Bronchial epithelial cell (primary cell): ENCODE results near the gene SNRNP48. TPM values are rescaled to one million over a fixed set of nuclear protein-coding genes. Genes with fewer than 3 reads are reported as not detected.

Source experiments
- DNase-seq: peaks from one replicate; pipeline ENCODE4 v3.0.0-alpha.2; 2010; ENCODE audit warnings: low read depth
- FAIRE-seq: peaks from 2 replicates; lab custom pipeline; 2011; peaks lifted over from hg19 to GRCh38; lab: Jason Lieb, UNC
- H3K27me3 ChIP-seq: 2 replicates; pipeline ENCODE4 v1.5.1; 2011; ENCODE audit warnings: low read length; ENCODE audit not compliant: control insufficient read depth, insufficient read depth
- H3K36me3 ChIP-seq: 2 replicates; pipeline ENCODE4 v1.5.1; 2011; ENCODE audit warnings: low read length; ENCODE audit not compliant: control insufficient read depth, insufficient read depth
- H3K4me3 ChIP-seq: 2 replicates; pipeline ENCODE4 v1.5.1; 2011; ENCODE audit warnings: mild to moderate bottlenecking, low read depth, low read length, control low read depth
- CTCF ChIP-seq: IDR thresholded peaks from 2 replicates; pipeline ENCODE4 v1.5.1; 2011; ENCODE audit warnings: mild to moderate bottlenecking, moderate library complexity, low read length, control low read depth, inconsistent platforms; ENCODE audit not compliant: insufficient read depth, severe bottlenecking
- total RNA-seq: library from RNA; depleted of rRNA; stranded (reverse); fragments of >200 nt; gene quantifications from 2 replicates; pipeline ENCODE4 v1.2.1, GENCODE V29; 2014

The SNRNP48 gene
- total RNA-seq, 1 donor from 2014 or later = 10.0 TPM

GRCh38 chr6:7546383-7546782 lies 43.6 kb upstream of the SNRNP48 start:
- peak overlapping the region; percentile 98 for H3K4me3 ChIP-seq
- no peak for DNase-seq
- TF ChIP-seq CTCF = no peak
- no peak for FAIRE-seq
- H3K27me3 ChIP-seq = no peaks in the 10 kb centered on the region
- H3K36me3 ChIP-seq = peaks cover 20% of the 10 kb centered on the region

- TF ChIP-seq CTCF = no peak
- Histone ChIP-seq H3K36me3 (peaks cover 20% of the 10 kb centered on the region), H3K4me3 (no peak overlapping the region), H3K27me3 (no peaks in the 10 kb centered on the region)
- FAIRE-seq (peak; percentile 87), DNase-seq (peak; percentile 56)
Observed at GRCh38 chr6:7546896-7547295, 43.1 kb upstream of the SNRNP48 start.

- no peak for TF ChIP-seq CTCF
- DNase-seq = no peak
- H3K36me3 ChIP-seq = peaks cover 18% of the 10 kb centered on the region
- H3K4me3 ChIP-seq = no peak overlapping the region
- no peak for FAIRE-seq
- no peaks in the 10 kb centered on the region for H3K27me3 ChIP-seq
Observed at GRCh38 chr6:7547315-7547714, 42.7 kb upstream of the SNRNP48 start.

GRCh38 chr6:7550433-7550801 lies 39.6 kb upstream of the SNRNP48 start:
- TF ChIP-seq CTCF = no peak
- FAIRE-seq (no peak), DNase-seq (peak; percentile 84)
- Histone ChIP-seq H3K36me3 (peaks cover 19% of the 10 kb centered on the region), H3K4me3 (no peak overlapping the region), H3K27me3 (no peaks in the 10 kb centered on the region)

- DNase-seq (no peak), FAIRE-seq (no peak)
- no peak overlapping the region for H3K4me3 ChIP-seq
- H3K27me3 ChIP-seq = no peaks in the 10 kb centered on the region
- no peak for TF ChIP-seq CTCF
- H3K36me3 ChIP-seq = peaks cover 18% of the 10 kb centered on the region
Observed at GRCh38 chr6:7554533-7555275, 35.3 kb upstream of the SNRNP48 start.

GRCh38 chr6:7555671-7556070 lies 34.3 kb upstream of the SNRNP48 start:
- H3K36me3 ChIP-seq = peaks cover 18% of the 10 kb centered on the region

More at GRCh38 chr6:7555671-7556070, 34.3 kb upstream of the SNRNP48 start:
- Histone ChIP-seq H3K4me3 (no peak overlapping the region), H3K27me3 (no peaks in the 10 kb centered on the region)
- TF ChIP-seq CTCF = no peak
- FAIRE-seq = no peak
- no peak for DNase-seq
